ENCODE results near the gene FBXL14.

DNA sequence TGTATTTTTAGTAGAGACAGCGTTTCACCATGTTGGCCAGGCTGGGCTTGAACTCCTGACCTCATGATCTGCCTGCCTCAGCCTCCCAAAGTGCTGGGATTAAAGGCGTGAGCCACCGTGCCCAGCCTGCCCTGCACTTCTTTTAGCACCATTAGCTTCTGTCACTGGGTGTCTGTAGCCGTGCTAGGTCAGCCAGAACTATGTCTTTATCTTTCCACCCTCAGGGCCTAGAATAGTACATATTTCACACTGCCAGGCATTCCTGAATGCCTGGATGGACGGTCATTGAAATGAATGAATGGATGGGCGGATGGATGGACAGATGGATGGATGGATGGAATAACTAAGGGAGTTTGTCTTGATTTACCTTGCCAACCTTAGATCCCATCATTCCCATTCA, 33.7 kb downstream of the FBXL14 start:
- TF ChIP-seq, protein P1, sequence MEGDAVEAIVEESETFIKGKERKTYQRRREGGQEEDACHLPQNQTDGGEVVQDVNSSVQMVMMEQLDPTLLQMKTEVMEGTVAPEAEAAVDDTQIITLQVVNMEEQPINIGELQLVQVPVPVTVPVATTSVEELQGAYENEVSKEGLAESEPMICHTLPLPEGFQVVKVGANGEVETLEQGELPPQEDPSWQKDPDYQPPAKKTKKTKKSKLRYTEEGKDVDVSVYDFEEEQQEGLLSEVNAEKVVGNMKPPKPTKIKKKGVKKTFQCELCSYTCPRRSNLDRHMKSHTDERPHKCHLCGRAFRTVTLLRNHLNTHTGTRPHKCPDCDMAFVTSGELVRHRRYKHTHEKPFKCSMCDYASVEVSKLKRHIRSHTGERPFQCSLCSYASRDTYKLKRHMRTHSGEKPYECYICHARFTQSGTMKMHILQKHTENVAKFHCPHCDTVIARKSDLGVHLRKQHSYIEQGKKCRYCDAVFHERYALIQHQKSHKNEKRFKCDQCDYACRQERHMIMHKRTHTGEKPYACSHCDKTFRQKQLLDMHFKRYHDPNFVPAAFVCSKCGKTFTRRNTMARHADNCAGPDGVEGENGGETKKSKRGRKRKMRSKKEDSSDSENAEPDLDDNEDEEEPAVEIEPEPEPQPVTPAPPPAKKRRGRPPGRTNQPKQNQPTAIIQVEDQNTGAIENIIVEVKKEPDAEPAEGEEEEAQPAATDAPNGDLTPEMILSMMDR (IDR thresholded peaks at IDR 0.05): no peak
- no peak for TF ChIP-seq ZFX (IDR thresholded peaks at IDR 0.05; ENCODE audit: borderline replicate concordance)

Data from 22Rv1 (cell line).